Stimulated activated CD4-positive, alpha-beta T cell treated with anti-CD3 and anti-CD28 coated beads, Interleukin-2, amount 100 ng/mL, for 4 hours (primary cell): ENCODE data around the gene EIF1.
A peak's percentile ranks its signal among the peaks of the same experiment; 100 is the strongest.
"Not testable (repeated sequence)": the region's sequence is repeated elsewhere in the genome, so short reads cannot be mapped to it uniquely, and the experiment has no call there.

Experiments used
- DNase-seq: peaks from one replicate; pipeline ENCODE4 v3.0.0-alpha.2; 2020; ENCODE audit warnings: low read depth

EIF1 gene

DNA sequence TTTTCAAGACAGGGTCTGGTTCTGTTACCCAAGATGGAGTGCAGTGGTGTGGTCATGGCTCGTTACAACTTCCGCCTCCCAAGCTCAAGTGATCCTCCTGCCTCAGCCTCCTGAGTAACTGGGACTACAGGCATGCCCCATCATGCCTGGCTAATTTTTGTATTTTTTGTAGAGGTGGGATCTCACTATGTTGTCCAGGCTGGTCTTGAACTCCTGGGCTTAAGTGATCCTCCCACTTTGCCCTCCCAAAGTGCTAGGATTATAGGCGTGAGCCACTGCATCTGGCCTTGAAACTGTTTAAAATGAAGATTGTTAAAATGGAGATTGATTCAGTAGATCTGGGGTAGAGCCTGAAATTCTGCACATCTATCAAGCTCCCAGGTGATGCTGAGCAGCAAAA, 12.2 kb downstream of the EIF1 start:
- not testable (repeated sequence) for DNase-seq

DNA sequence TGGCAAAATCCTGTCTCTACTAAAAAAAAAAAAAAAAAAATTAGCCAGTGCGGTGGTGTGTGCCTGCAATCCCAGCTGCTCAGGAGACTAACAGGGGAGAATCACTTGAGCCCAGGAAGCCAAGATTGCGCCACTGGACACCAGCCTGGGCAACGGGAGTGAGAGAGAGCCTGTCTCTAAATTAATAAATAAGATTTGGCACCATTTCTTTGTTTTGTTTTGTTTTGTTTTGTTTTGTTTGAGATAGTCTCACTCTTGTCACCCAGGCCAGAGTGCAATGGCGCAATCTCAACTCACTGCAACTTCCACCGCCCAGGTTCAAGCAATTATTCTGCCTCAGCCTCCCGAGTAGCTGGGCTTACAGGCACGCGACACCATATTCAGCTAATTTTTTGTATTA, 14.0 kb downstream of the EIF1 start:
- DNase-seq = no peak

DNA sequence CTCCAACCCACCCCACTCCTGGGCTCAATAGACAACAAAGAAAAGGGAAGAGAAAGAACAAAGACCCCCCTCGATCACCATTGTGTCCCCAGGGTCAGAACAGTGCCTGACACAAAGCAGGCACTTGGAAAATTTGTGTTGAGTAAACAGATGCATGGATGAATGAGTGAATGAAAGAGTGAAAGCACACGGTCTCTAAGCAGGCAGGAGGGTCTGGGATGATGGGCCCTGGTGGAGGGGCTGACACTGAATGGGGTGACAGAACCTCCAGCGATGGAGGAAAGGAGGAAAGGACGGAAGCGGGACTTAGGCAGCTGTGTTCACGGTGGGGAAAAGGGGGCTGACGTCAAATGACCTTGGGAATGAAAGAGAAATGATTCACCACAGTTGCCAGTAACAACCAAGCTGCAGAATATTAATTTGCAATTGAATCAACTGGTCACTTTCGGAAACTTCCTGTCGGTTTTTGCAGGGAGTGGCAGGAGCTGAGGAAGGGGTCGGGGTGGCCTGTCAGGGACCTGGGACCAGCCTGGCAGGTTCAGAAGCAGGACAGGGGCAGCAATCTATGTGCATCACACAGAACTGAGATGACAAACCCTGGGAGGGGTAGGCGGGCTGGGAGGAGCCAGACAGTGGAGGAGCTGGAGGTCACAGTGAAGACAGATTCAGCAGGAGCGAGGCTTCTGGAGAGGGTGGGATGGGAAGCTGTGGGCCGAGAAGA, 16.7 kb downstream of the EIF1 start:
- no peak for DNase-seq

DNA sequence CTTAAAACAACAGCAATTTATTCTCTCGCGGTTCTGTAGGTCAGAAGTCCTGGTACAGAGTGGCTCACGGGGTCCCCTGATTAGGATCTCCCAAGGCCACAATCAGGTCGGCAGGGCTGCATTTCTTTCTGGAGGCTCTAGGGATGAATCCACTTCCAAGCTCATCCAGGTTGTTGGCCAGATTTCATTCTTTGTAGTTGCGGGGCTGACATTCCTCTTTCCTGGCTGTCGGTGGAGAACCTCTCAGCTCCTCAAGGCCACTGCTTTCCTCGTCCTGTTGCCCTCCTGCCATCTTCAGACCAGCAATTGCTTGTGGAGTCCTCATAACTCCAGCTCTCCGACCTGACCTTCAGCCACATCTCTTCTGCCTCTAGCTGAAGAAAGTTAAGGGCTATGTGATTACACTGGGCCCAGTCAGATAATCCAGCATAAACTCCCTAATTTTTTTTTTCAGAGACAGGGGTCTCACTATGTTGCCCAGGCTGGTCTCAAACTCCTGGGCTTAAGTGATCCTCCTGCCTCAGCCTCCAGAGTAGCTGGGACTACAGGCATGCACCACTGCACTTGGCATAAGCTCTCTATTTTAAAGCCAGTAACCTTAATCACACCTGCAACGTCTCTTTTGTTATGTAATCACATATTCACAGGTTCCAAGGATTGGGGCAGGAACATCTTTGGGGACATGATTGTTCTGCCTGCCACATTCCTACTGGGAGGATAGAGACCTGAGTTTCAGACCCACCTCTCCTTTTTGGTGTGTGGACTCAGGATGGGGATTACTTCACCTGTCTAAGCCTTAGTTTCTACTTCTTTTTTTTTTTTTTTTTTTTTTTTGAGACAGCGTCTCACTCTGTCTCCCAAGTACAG, 19.4 kb downstream of the EIF1 start:
- DNase-seq = no peak

DNA sequence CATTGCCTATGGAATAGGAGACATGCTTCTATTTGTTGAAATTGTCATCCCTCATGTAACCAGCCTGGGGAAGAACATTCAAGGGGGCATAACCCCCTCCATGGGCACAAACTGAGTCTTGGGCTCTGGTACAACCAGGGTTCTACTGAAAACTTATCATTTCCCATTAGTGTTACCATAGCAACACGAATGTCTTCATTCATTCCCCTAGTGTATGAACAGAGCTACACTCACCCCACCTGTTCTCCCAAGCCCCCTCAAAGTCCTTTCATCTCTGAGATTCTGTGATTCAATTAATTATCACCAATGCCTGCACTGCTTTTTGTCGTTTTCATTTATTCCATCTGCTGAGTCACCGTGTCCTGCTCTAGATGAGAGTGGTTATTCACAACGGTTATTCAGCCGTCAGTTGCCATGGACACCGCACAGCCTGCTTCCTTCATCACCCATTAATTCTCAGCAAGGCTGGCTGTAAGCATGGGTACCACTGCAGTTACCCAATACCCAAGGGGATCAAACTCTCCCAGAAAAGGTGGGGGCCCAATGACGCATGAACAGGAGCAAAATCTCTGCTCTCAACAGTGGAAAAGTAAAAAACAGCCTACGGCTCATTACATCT, 21.9 kb downstream of the EIF1 start:
- DNase-seq = peak; percentile 35

DNA sequence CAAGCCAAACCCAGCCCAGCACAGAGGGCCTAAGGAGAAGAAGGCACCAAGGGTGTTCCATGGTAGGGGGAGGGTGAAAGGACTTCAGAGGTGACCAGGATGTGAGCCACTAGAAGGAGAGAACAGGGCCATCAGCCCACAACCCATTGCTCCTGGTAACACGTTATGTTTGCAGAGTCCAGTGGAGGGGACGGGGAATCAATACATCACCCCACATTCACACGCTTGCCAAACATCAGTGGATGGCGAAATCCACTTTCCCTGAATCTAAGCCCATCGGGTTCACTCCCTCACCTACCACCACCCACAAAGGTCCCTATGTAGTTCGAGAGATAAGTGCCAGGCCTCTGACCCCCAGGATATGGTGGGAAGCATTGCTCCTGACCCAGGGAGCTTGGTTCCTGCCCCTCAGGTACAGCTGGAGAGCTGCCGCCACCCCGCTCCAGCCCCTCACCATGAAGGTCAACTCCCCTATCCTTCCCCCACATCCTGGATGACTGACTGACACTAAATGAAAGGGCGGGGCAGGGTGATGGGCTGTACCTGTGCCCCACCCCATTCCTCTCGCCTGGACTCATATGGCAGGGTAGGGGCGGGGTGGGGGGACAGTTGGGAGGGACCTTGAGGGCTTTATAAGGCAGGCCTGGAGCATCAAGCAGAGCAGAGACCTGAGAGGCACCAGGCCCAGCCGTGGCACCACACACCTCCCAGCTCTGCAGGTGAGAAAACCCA, 23.1 kb downstream of the EIF1 start, which contains the start of gene GAST:
Gene GAST (plus strand): TSS at position 663 of the 732 bp plus-strand sequence. CDS start 3,106 bp downstream, outside the sequence.
- DNase-seq = no peak

DNA sequence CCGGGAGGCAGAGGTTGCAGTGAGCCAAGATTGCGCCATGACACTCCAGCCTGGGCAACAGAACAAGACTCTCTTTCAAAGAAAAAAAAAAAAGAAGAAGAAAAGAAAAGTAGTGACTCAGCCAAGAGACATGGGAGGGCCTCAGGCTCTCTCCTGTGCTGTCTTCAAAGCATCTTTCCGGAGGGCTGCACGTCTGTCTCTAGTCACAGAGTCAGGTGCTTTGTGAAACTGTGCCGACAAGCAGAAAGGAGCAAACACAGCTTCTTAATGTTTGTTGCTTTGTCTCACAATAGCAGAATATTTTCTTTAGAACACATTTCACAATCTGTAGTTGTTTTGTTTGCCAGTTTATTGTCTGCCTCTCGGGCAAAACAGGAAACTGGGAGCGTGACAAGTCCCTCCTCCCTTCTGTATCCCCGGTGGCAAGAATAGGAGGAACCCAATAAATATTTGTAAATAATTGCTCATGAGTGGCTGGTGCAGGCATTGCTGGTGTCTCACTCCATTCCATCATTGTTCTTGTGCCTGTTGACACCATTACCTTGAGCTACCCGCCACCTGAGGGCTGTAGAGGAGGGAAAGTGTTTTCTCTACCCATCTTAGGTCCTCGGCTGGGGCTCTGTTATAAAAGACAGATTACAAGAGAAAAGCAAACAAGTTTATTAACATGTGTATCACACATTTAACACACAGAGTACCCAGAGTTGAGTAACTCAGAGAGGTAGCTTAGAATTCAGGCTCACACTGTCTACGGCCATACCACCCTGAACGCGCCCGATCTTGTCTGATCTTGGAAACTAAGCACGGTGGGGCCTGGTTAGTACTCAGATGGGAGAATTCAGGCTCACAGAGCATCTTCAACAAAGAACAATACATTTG, 29.0 kb downstream of the EIF1 start:
- peak; percentile 22 for DNase-seq

DNA sequence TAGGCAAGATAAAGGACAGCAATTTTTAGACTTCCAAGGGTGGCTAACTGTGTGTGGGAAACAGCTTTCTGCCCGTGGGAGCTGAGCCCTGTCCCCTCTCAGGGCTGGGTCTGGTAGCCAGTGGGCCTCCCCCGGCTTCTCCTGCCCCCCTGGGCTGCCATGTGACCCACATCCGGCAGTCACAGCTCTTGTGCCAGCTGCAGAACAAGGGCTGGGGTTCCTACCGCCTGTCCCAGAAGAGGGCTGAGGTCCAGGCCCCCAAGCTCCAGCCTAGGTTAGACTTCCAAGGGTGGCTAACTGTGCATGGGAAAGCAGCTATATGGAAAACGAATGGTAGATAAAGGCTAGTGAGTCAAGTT, 29.6 kb downstream of the EIF1 start:
- no peak for DNase-seq

DNA sequence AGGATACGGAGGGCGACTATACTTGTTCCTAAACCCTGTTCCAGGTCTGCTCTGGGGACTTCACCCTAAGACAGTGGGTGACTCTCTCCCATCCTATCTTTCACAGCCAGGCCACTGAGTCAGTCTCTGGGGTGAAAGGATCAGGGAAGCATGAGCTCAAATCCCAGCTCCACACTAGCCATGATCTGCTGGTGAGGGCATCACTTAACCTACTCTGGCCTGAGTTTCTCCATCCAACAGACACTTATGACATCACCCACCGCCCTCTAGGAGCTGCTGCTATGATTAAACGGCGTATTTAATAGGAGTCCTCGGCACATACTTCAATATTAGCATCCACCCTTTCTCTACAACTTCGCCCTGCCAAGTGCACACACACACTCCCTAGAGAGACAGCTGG, 33.5 kb downstream of the EIF1 start:
- no peak for DNase-seq

DNA sequence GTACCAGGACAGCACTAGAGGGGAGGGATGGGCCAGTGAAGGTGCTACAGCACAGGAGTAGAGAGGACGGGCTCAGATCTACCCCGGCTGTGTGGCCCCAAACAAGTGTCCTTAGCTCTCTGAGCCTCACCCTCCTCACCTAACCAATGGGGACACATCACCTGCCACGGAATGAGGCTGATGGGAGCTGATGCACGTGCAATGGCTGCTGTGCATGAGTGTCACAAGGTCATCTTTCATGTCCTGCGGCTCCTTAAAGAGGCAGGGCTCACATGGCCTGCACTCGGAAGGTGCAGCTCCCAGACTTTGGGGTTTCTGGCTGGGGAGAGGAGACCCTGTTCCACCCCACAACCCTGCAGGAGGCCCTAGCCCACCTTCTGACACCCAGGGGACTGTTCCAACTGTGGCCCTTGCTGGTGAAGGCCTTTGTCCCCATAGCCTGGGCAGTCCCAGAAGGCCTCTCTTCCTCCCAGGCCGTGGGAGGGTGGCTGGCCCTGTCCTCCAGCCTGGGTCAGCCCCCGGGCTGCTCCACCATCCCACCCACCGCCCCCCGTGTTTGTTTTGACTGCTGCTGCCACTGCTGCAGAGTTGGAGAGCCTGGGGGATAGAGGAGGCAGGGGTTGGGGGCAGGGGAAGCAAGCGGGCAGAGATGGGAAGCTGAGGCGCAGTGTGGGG, 35.3 kb downstream of the EIF1 start:
- DNase-seq = no peak

DNA sequence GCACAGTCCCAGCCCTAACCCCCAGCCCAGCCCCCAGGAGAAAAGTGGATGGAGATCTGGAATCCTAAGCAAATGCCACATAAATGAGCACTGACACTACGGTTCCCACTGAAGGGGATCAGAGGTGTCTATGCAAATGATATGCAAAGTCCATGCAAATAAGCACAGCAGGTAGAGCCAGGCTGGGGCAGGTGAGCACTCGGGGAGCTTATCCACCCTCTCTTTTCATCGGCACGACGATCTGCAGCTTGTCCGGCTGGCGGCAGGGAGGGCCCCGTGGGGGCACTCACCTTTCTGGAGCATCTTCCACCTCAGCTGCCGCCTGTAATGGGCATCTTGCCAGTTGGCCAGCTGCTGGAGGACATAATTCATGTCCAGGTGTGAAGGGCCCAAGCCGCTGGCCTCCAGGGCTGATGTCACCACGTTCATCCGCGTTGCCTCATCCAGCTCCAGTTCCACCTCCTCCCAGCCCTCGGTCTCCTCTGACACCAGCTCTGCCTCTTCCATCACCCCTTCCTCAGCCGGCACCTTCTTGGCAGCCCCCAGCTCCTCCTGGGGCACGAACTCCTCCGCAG, 35.9 kb downstream of the EIF1 start:
- DNase-seq = no peak

DNA sequence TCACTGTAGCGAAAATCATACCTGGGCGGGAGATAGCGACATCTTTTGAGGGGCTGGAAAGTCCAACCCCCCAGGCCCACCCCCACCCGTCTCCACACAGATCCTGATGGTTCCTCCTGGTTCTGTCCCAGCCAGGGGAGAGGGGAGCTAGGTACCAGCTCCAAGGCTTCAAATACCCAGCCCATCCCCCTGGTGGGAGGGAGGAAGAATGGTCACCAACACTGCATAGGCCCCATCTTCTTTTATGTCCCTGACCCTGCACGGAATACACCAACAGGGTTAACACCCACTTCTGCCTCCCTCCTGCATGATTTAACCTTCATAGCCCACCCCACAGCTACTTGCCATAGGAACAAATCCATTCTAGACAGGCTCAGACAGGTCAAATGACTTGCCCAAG, 36.4 kb downstream of the EIF1 start:
- no peak for DNase-seq

DNA sequence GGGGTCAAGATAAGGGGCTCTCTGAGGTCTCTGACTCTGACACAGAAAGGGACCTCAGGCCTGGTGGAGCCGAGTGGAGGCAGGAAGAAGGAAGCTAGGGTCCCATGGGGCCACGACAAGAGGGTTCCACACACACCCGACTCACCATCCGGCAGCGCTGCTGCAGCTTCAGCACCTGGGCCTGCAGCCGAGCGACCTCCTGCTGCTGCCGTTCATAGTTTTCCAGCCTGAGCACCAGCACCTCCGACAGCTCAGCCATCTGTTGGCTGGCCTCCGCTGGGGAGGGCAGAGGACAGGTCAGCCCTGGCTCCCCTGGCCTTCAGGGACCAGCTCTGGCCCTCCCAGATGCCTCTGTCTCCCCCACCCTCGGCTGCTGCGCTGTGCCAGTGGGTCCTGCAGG, 39.4 kb downstream of the EIF1 start:
- DNase-seq = no peak

DNA sequence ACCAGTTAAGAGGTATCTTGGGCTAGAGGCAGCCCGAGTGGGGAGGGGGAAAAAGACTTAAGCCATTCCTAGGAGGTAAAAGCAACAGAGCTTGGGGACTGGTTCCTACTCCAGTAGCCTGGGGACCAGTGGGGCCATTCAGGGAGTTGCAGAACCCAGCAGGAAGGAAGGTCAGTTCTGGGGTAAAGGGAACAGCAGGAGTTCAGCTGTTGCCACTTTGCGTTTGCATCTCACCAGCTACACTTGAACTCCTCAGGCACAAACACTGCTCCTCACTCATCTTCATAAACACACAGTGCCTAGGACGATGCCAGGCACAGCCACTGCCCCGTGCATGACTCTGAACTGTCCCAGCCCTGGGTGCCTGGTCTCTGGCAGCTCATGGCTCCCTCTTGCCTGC, 41.8 kb downstream of the EIF1 start:
- no peak for DNase-seq

DNA sequence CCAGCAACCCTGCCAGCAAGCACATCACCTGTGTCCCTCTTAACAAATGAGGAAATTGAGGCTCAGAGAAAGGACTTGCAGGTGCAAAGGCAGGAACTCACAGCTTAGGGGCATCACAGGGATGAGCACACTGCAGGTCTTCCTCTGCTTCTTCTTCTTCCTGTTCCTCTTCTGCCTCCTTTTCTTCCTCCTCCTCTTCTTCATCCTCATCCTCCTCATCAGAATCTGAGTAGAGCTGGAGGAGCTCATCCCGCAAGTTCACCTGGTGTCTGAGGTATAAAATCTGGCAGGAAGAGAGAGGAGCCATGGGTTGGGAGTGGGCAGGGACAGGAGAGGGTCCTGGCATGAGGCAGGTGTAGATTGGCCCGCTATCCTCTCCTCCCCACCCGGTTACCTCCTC, 43.2 kb downstream of the EIF1 start:
- DNase-seq = no peak

DNA sequence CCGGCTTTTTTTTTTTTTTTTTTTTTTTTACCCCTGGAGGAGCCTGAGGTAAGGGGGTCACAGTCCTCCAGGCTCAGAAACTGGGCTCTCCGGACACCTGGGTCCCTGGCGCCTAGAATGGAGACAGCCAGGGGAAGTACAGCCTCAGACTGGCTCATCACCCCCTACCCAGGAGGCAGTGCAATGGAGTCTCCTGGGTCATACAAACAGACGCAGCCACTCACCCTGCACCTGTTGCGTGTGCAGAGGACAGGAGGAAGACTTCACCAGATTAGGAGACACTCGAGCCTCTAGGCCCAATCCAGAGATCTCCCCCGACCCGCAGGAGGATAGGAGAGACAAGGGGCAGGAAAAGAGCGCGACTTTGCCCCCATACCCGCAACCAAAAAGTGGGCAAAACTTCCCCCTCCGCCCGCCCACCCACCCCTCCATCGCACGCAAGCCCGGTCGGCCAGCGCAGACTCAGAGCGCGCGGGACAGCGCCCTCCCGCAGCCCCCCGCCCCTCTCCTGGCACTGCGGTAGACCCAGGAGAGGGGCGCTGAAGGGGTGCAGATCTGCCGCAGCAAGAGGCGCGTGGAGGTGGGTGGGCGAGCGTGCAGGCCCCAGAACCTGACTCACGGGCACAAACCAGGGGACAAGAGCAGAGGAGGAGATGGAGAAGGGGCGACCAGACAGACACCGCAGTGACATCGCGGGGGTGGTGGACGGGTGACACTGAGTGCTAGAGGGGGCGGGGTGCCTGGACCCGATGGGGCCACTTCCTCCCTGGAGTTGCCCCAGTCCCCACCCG, 44.9 kb downstream of the EIF1 start:
- DNase-seq = no peak

DNA sequence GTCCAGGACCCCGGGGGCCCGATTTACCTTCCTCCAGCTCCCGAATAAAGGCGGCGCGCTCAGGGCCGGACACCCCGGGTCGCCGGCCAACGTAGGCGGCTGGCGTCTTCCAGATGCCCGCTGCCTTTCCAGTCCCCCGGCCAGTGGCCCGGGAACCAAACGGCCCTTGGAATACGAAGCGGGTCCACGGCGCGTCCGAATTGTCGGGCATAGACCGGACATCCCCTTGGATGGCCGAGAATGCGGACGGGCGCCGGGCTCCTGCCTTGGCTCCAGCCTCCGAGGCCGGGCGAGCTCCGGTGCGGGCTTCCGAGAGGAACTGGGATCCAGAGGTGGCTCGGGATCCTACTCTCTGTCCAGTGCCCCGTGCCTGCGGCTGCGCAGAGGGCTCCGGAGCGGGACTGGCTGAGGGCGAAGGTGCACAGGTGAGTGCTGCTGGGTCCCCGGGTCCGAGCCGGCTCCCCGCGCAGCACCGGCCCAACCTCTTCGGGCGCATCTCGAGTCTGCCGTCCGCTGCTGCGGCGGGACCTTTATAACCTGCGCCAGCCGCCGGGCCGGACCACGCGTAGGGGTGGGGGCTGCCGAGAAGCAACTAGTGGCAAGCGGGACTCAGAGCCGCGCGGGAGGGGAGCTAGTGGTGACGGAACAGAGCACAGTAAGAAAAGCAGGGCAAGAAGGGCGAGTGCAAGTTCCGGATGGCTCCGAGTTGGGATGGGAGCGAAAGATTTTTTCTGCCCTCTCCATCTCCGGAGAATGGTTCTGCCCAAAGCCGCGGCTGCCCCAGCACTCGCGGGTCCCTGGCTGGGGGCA, 45.7 kb downstream of the EIF1 start, which contains the start of gene HAP1:
Gene HAP1 (minus strand): TSS at position 505 of the 810 bp plus-strand sequence. CDS start 9 bp downstream, at position 496.
- no peak for DNase-seq

DNA sequence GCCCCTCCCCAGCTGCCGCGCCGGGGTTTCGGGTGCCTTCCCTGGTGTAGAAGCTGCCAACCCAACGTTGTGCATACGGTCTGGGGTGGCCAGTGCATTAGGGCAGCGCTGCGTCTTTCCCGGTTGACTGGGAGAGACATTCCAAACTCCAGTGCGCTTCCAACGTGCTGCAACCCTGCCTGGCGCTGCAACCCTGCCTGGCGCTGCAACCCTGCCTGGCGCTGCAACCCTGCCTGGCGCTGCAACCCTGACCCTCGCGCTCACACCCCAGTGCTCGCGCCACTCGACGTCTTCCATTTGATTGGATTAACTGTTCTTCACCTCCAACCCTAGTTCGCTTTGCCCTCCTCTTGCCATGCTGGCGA, 46.2 kb downstream of the EIF1 start:
- DNase-seq = no peak

DNA sequence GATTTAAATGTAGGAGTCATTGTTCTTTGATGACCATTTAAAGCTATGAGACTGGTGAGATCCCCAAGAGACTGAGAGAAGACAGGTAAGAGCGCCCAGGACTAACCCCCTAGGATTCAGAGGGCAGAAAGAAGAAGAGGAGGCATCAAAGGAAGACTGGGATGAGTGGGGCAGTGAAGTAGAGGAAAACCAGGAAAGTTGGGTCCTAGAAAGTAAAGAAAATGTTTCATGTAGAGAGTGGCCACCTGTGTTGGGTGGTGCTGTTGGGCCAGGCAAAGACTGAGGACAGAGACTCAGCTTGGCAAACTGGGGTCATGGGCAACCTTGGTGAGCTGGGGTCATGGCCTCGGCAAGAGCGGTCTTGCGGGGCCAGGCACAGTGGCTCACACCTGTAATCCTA, 47.1 kb downstream of the EIF1 start:
- DNase-seq = no peak
